B cell (primary cell): ENCODE measurements around the gene MECR. TPM values are rescaled to one million over a fixed set of nuclear protein-coding genes. Genes with fewer than 3 reads are reported as not detected.
"Not testable (repeated sequence)": the region's sequence is repeated elsewhere in the genome, so short reads cannot be mapped to it uniquely, and the experiment has no call there.

Experiments
- ATAC-seq: fragments of 200-7000 bp; cut with Tn5 transposase; one replicate; pipeline ENCODE4 v1.10.0; 2021; ENCODE audit warnings: low read depth, mild to moderate bottlenecking, moderate number of reproducible peaks, moderate library complexity
- CTCF ChIA-PET: fragments of 350-600 bp; sonication (Branson Sonifier 250); formaldehyde crosslinking; loops from one replicate; lab custom pipeline; 2021; ENCODE audit warnings: antibody characterized with exemption, inconsistent platforms; lab: Charles Lee
- POLR2A ChIA-PET: fragments of 350-600 bp; sonication (Branson Sonifier 250); formaldehyde crosslinking; loops from one replicate; lab custom pipeline; 2021; ENCODE audit warnings: antibody characterized with exemption; lab: Charles Lee
- DNase-seq: peaks from one replicate; pipeline ENCODE4 v3.0.0; 2013
- H2AFZ ChIP-seq: 2 replicates; pipeline ENCODE4 v1.6.1; 2012; ENCODE audit warnings: mild to moderate bottlenecking, low read depth, low read length; ENCODE audit not compliant: insufficient read depth, poor library complexity, severe bottlenecking
- H3K27ac ChIP-seq, 2 donors: 1 replicate in 1 of 2; 2 replicates in 1 of 2; pipeline ENCODE4 v1.5.1; 2012 to 2013; ENCODE audit warnings: low read length in 2 of 2, mild to moderate bottlenecking in 2 of 2, moderate library complexity in 1 of 2
- H3K27me3 ChIP-seq, 4 experiments: fragments of 200-600 bp in 1 of 4; sonication (generic) in 1 of 4; replicated peaks in 1 of 4; 1 replicate in 2 of 4; 2 replicates in 2 of 4; pipeline versions ENCODE4 v1.6.1 to v1.7.0; 2013 to 2016; ENCODE audit warnings: low read length in 3 of 4, mild to moderate bottlenecking in 2 of 4, mixed read lengths in 1 of 4, moderate library complexity in 1 of 4; ENCODE audit not compliant: insufficient read depth in 4 of 4, control insufficient read depth in 3 of 4; ENCODE audit errors: control extremely low read depth in 1 of 4
- H3K36me3 ChIP-seq, 2 experiments: replicated peaks in 1 of 2; 1 replicate in 1 of 2; 2 replicates in 1 of 2; pipeline versions ENCODE4 v1.6.1 to v1.7.1; 2013; ENCODE audit warnings: low read length in 1 of 2; ENCODE audit not compliant: insufficient read depth in 2 of 2, control insufficient read depth in 1 of 2; ENCODE audit errors: control extremely low read depth in 1 of 2, extremely low read depth in 1 of 2
- H3K4me1 ChIP-seq, 2 donors: fragments of 200-600 bp in 1 of 2; sonication (generic) in 1 of 2; 1 replicate in 1 of 2; 2 replicates in 1 of 2; pipeline versions ENCODE4 v1.5.1 to v1.6.1; 2013 to 2017; ENCODE audit warnings: low read length in 2 of 2; ENCODE audit not compliant: control insufficient read depth in 2 of 2, insufficient read depth in 2 of 2
- H3K4me2 ChIP-seq: replicated peaks from 2 replicates; pipeline ENCODE3; 2012; ENCODE audit warnings: mild to moderate bottlenecking, low read depth, low read length; ENCODE audit not compliant: poor library complexity, severe bottlenecking
- H3K4me3 ChIP-seq, 5 experiments: fragments of 200-600 bp in 1 of 5; sonication (generic) in 1 of 5; 1 replicate in 3 of 5; 2 replicates in 2 of 5; pipeline versions ENCODE4 v1.5.1 to v1.7.0; 2011 to 2016; ENCODE audit warnings: low read length in 4 of 5, mild to moderate bottlenecking in 4 of 5, low read depth in 2 of 5, control low read depth in 1 of 5, moderate library complexity in 1 of 5; ENCODE audit not compliant: insufficient read depth in 1 of 5; ENCODE audit errors: control extremely low read depth in 1 of 5, extremely low read depth in 1 of 5
- H3K79me2 ChIP-seq: fragments of 200-600 bp; sonication (generic); one replicate; pipeline ENCODE4 v1.6.0; 2016; ENCODE audit warnings: low read length; ENCODE audit not compliant: control insufficient read depth, insufficient read depth
- H3K9ac ChIP-seq: fragments of 200-600 bp; sonication (generic); 2 replicates; pipeline ENCODE4 v1.6.1; 2017; ENCODE audit warnings: mild to moderate bottlenecking, low read length, moderate library complexity
- H3K9me3 ChIP-seq, 3 donors: one replicate each; pipeline versions ENCODE4 v1.6.1 to v1.7.1; 2013; ENCODE audit warnings: low read length in 2 of 3; ENCODE audit not compliant: control insufficient read depth in 2 of 3, insufficient read depth in 1 of 3; ENCODE audit errors: control extremely low read depth in 1 of 3
- H4K20me1 ChIP-seq: 2 replicates; pipeline ENCODE4 v1.6.0; 2012; ENCODE audit warnings: mild to moderate bottlenecking, low read length; ENCODE audit not compliant: insufficient read depth, control insufficient read depth, poor library complexity, severe bottlenecking
- H3K27ac Mint-ChIP-seq: one replicate; pipeline ENCODE4 v1.8.0; 2021; ENCODE audit warnings: mixed read lengths
- H3K27me3 Mint-ChIP-seq: one replicate; pipeline ENCODE4 v1.8.0; 2021; ENCODE audit warnings: mixed read lengths
- H3K4me1 Mint-ChIP-seq: one replicate; pipeline ENCODE4 v1.8.0; 2021; ENCODE audit warnings: mixed read lengths
- H3K4me3 Mint-ChIP-seq: one replicate; pipeline ENCODE4 v1.8.0; 2021; ENCODE audit warnings: mixed read lengths
- H3K9me3 Mint-ChIP-seq: one replicate; pipeline ENCODE4 v1.8.0; 2022; ENCODE audit warnings: mixed read lengths; ENCODE audit not compliant: insufficient read depth
- EZH2 ChIP-seq: IDR thresholded peaks from 2 replicates; pipeline ENCODE4 v1.6.1; 2012; ENCODE audit warnings: borderline replicate concordance, low read depth, mild to moderate bottlenecking, moderate library complexity, low read length; ENCODE audit not compliant: insufficient read depth, poor library complexity, severe bottlenecking
- WGBS: methylation state at CpG from one replicate; pipeline ENCODE4 v1.1.5; 2013; ENCODE audit warnings: missing lambda C conversion rate; ENCODE audit not compliant: insufficient coverage; 5-methylcytosine and 5-hydroxymethylcytosine counted together
- intact Hi-C: fragments of 100-400 bp; cut with micrococcal nuclease; formaldehyde crosslinking; loops from one replicate; pipeline ENCODE4 v1.10.0; 2022
- polyA plus RNA-seq: library from polyadenylated mRNA; depleted of rRNA; stranded (reverse); fragments of >200 nt; gene quantifications from 2 replicates; pipeline ENCODE4 v1.2.3, GENCODE V29; 2012
- total RNA-seq, 2 donors: library from RNA; stranded (reverse); fragments of 120-200 nt in 1 of 2; gene quantifications; 1 replicate in 1 of 2; 2 replicates in 1 of 2; pipeline versions ENCODE4 v1.2.3 to v1.2.4, GENCODE V29; 2013 to 2022
- TF ChIP-seq, protein P1 (sequence below): fragments of 200-600 bp; IDR thresholded peaks from one replicate; pipeline ENCODE4 v1.8.0; 2022; ENCODE audit warnings: antibody characterized with exemption, mild to moderate bottlenecking

The MECR gene
- total and polyA plus RNA-seq, 2 donors (not counting 1 experiment from before 2014, with no cell fraction given): 15.9 to 16.2 TPM

GRCh38 chr1:29222260-29222659 is 8.5 kb downstream of the MECR start:
- H3K9me3 Mint-ChIP-seq, H4K20me1 ChIP-seq, H3K4me2 ChIP-seq, H2AFZ ChIP-seq, H3K9me3 ChIP-seq, H3K27me3 ChIP-seq, H3K4me3 Mint-ChIP-seq, intact Hi-C loops, H3K27me3 Mint-ChIP-seq, H3K27ac ChIP-seq, H3K27ac Mint-ChIP-seq, POLR2A ChIA-PET, H3K79me2 ChIP-seq, ATAC-seq, H3K4me3 ChIP-seq, H3K4me1 Mint-ChIP-seq, DNase-seq, H3K9ac ChIP-seq, H3K4me1 ChIP-seq: not testable (repeated sequence)
- CTCF ChIA-PET: interaction anchor here (0.6 to 0.8 kb wide), 2 partner anchors 197 to 1596 kb away, joined by 3 to 4 read pairs; no protein-coding TSS in a partner anchor
- H3K36me3 ChIP-seq: peaks cover 3 to 23% of the 10 kb centered on the region in 2 experiments
- 98% methylated on average over 6 of the region's 6 CpGs for WGBS

GRCh38 chr1:29221296-29221695 is 9.4 kb downstream of the MECR start:
- Histone ChIP-seq H3K27ac (no peak overlapping the region), H3K36me3 (peaks cover 3 to 27% of the 10 kb centered on the region in 2 experiments), H3K4me2 (no peak overlapping the region), H3K79me2 (no peaks in the 10 kb centered on the region), H3K4me1 (no peaks in the 10 kb centered on the region), H3K27me3 (no peaks in the 10 kb centered on the region), H2AFZ (no peak overlapping the region), H4K20me1 (no peaks in the 10 kb centered on the region), H3K4me3 (no peak overlapping the region), H3K9me3 (no peaks in the 10 kb centered on the region), H3K9ac (no peak overlapping the region)
- H3K27ac Mint-ChIP-seq: no peak overlapping the region
- 100% methylated on average over 3 of the region's 3 CpGs for WGBS
- H3K9me3 Mint-ChIP-seq: no peaks in the 10 kb centered on the region
- POLR2A ChIA-PET: no interaction called here
- TF ChIP-seq, protein P1, sequence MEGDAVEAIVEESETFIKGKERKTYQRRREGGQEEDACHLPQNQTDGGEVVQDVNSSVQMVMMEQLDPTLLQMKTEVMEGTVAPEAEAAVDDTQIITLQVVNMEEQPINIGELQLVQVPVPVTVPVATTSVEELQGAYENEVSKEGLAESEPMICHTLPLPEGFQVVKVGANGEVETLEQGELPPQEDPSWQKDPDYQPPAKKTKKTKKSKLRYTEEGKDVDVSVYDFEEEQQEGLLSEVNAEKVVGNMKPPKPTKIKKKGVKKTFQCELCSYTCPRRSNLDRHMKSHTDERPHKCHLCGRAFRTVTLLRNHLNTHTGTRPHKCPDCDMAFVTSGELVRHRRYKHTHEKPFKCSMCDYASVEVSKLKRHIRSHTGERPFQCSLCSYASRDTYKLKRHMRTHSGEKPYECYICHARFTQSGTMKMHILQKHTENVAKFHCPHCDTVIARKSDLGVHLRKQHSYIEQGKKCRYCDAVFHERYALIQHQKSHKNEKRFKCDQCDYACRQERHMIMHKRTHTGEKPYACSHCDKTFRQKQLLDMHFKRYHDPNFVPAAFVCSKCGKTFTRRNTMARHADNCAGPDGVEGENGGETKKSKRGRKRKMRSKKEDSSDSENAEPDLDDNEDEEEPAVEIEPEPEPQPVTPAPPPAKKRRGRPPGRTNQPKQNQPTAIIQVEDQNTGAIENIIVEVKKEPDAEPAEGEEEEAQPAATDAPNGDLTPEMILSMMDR: no peak
- TF ChIP-seq EZH2: no peak
- ATAC-seq (no peak), DNase-seq (no peak)
- no peaks in the 10 kb centered on the region for H3K4me1 Mint-ChIP-seq
- H3K4me3 Mint-ChIP-seq: no peak overlapping the region
- CTCF ChIA-PET: interaction anchor here (0.6 kb wide), 1 partner anchor 1597 kb away, joined by 4 read pairs; no protein-coding TSS in a partner anchor
- no peaks in the 10 kb centered on the region for H3K27me3 Mint-ChIP-seq
- intact Hi-C loops: no loop called here
